Germinal center (tissue), 1 donor: Measurements from ENCODE around the gene OR7G1.
"Not testable (repeated sequence)": the region's sequence is repeated elsewhere in the genome, so short reads cannot be mapped to it uniquely, and the experiment has no call there.

ENCODE experiments used
- DNase-seq: peaks from one replicate; pipeline ENCODE4 v3.0.0; 2012; ENCODE audit warnings: mixed read lengths, low spot score

The OR7G1 gene

GRCh38 chr19:9076901-9077300 is 38.7 kb downstream of the OR7G1 start:
- no peak for DNase-seq

DNA sequence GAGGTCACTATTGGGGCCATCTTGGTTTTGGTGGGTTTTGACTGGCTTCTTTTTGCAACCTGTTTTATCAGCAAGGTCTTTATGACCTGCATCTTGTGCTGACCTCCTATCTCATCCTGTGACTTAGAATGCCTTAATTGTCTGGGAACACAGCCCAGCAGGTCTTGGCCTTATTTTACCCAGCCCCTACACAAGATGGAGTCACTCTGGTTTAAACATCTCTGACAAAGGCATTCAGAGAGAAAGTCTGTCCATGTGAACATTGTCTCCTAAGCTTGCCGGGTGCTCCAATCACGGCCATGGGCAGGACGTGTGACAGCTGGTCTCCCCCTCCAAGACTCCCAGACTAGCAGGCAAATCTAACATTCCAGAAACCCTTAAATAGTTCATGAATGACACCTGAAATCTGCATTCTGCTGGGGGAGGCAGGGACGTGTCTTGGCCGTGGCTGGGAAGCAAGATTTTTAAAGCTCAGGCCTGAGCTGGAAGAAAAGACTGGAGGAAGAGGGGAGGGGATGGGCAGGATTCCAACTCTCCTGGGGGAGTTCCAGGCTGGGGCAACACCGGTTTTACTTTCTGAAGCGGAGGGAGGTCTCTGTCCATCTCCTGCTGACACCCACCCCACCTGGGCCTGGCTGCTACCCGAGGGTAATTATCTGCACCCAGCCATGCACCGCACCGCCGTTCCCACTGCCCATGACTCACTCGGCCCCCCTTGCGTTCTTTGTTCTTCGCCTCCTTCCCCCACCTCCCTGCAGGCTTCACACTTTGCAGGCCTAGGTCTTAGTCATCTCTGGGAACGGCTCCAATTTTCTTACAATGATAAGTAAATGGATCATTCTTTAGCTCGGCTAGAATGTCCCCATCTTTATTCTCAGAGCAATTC is 40.3 kb downstream of the OR7G1 start:
- no peak for DNase-seq

- DNase-seq: no peak
Measured at GRCh38 chr19:9073806-9074205, 41.8 kb downstream of the OR7G1 start.

GRCh38 chr19:9071720-9072119 is 43.8 kb downstream of the OR7G1 start:
- DNase-seq: not testable (repeated sequence)

GRCh38 chr19:9070066-9070465 is 45.5 kb downstream of the OR7G1 start:
- DNase-seq: no peak

DNA sequence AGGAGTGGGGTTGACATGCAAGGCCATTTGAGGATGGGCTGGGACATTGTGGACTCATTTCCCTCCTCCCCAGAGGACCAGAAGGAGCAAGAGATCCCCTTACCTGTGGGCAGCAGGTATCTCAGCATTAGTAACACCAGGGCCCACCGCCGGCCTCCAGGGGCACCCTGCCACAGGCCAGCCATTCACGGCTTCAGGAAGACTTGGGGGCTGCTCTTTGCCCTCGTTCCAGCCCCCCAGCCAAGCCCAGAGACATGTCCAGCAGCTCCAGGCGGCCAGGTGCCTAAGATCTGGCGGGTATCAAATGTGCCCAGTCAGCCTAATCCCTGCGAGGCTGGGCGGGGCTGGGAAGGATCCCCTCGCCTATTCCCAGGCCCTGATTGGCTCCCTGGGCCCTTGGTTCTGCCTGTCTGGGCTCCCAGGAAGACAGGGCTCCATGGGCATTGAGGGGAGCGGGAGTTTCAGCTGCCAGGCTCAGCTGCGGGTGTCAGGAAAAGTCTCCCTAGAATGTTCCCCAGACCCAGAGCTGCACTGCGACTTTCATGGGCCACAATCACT is 50.0 kb downstream of the OR7G1 start:
- no peak for DNase-seq
